Stimulated activated CD4-positive, alpha-beta T cell treated with anti-CD3 and anti-CD28 coated beads, Interleukin-1b, Interleukin-23, amount 100 ng/mL, for 48 hours (primary cell): ENCODE data around the gene S100A2.
"Not testable (repeated sequence)": the region's sequence is repeated elsewhere in the genome, so short reads cannot be mapped to it uniquely, and the experiment has no call there.

Experiments used
- DNase-seq: peaks from one replicate; pipeline ENCODE4 v3.0.0-alpha.2; 2020

The S100A2 gene

GRCh38 chr1:153588033-153588432 is 22.4 kb upstream of the S100A2 start:
- DNase-seq = not testable (repeated sequence)

- DNase-seq = no peak
These were observed 21.7 kb upstream of the S100A2 start for GRCh38 chr1:153587314-153587713.

GRCh38 chr1:153586347-153586746 is 20.7 kb upstream of the S100A2 start:
- no peak for DNase-seq

- DNase-seq = no peak
These were observed 19.4 kb upstream of the S100A2 start for GRCh38 chr1:153585006-153585405.

- no peak for DNase-seq
These were observed 18.3 kb upstream of the S100A2 start for GRCh38 chr1:153583976-153584375.

- DNase-seq = not testable (repeated sequence)
These were observed 17.9 kb upstream of the S100A2 start for GRCh38 chr1:153583514-153583913.

GRCh38 chr1:153582836-153583235 is 17.2 kb upstream of the S100A2 start:
- DNase-seq = not testable (repeated sequence)

- DNase-seq = no peak
These were observed 13.3 kb upstream of the S100A2 start for GRCh38 chr1:153578936-153579335.

GRCh38 chr1:153578490-153578889 is 12.8 kb upstream of the S100A2 start:
- no peak for DNase-seq

- no peak for DNase-seq
These were observed 12.0 kb upstream of the S100A2 start for GRCh38 chr1:153577624-153578051.

GRCh38 chr1:153577138-153577537 is 11.5 kb upstream of the S100A2 start:
- DNase-seq = no peak

- DNase-seq = not testable (repeated sequence)
These were observed 9.9 kb upstream of the S100A2 start for GRCh38 chr1:153575497-153575896.

- DNase-seq = not testable (repeated sequence)
These were observed 9.4 kb upstream of the S100A2 start for GRCh38 chr1:153575081-153575491.

GRCh38 chr1:153573351-153573750 is 7.7 kb upstream of the S100A2 start:
- no peak for DNase-seq

- DNase-seq = peak; percentile 81
These were observed 6.9 kb upstream of the S100A2 start for GRCh38 chr1:153572569-153573015.

- DNase-seq = no peak
These were observed 6.1 kb upstream of the S100A2 start for GRCh38 chr1:153571706-153572105.

GRCh38 chr1:153570874-153571273 is 5.2 kb upstream of the S100A2 start:
- DNase-seq = no peak

- no peak for DNase-seq
These were observed 3.8 kb upstream of the S100A2 start for GRCh38 chr1:153569465-153569864.

- peak; percentile 89 for DNase-seq
These were observed 2.9 kb upstream of the S100A2 start for GRCh38 chr1:153568367-153569099.

- DNase-seq = peak; percentile 86
These were observed 2.1 kb upstream of the S100A2 start for GRCh38 chr1:153567621-153568366.

GRCh38 chr1:153566414-153567371 is 1.0 kb upstream of the S100A2 start:
- peak; percentile 94 for DNase-seq

GRCh38 chr1:153563991-153564390 is 1.7 kb downstream of the S100A2 start:
- no peak for DNase-seq

GRCh38 chr1:153563483-153563901 is 2.2 kb downstream of the S100A2 start:
- DNase-seq = no peak
